Prostate gland (tissue), 2 donors: ENCODE measurements around the gene ODC1. TPM values are rescaled to one million over a fixed set of nuclear protein-coding genes. Genes with fewer than 3 reads are reported as not detected.

Experiments
- DNase-seq: peaks from one replicate; pipeline ENCODE4 v3.0.0-alpha.2; 2019; ENCODE audit warnings: low spot score
- H3K27ac ChIP-seq, 2 donors: fragments of 200-600 bp; sonication (generic); 2 replicates each; pipeline ENCODE4 v1.5.1; 2017 to 2019
- H3K27me3 ChIP-seq: fragments of 200-600 bp; sonication (generic); replicated peaks from 2 replicates; pipeline ENCODE4 v1.5.1; 2019; ENCODE audit not compliant: insufficient read depth
- H3K36me3 ChIP-seq, 2 donors: fragments of 200-600 bp; sonication (generic); 1 replicate in 1 of 2; 2 replicates in 1 of 2; pipeline versions ENCODE4 v1.5.1 to v1.8.1; 2017 to 2019
- H3K4me1 ChIP-seq: fragments of 200-600 bp; sonication (generic); replicated peaks from 2 replicates; pipeline ENCODE4 v1.5.1; 2019
- H3K4me3 ChIP-seq, 2 donors: fragments of 200-600 bp; sonication (generic); 2 replicates each; pipeline ENCODE4 v1.5.1; 2017 to 2019
- H3K9me3 ChIP-seq: fragments of 200-600 bp; sonication (generic); 2 replicates; pipeline ENCODE4 v1.5.1; 2017
- CTCF ChIP-seq, 4 experiments: fragments of 200-600 bp in 2 of 4; fragments of 450-650 bp in 2 of 4; sonication (generic) in 2 of 4; IDR thresholded peaks; 1 replicate in 3 of 4; 2 replicates in 1 of 4; pipeline ENCODE4 v1.5.1; 2016 to 2019; ENCODE audit warnings: antibody characterized with exemption in 4 of 4, mild to moderate bottlenecking in 2 of 4, moderate library complexity in 2 of 4
- POLR2A ChIP-seq: fragments of 450-650 bp; IDR thresholded peaks from one replicate; pipeline ENCODE4 v1.6.1; 2016; ENCODE audit warnings: antibody characterized with exemption, mild to moderate bottlenecking
- POLR2AphosphoS5 ChIP-seq: sonication (generic); formaldehyde crosslinking; IDR thresholded peaks from one replicate; pipeline ENCODE4 v1.6.1; 2017; ENCODE audit warnings: antibody characterized with exemption
- WGBS: methylation state at CpG from one replicate; pipeline ENCODE4 v1.1.5; 2018; 5-methylcytosine and 5-hydroxymethylcytosine counted together
- intact Hi-C: fragments of 100-400 bp; cut with DNase I; formaldehyde crosslinking; loops from one replicate; pipeline ENCODE4 v1.14.2; 2022
- total RNA-seq, 2 donors: library from RNA; depleted of rRNA; stranded (reverse); fragments of >200 nt; gene quantifications; one replicate each; pipeline ENCODE4 v1.1.0, GENCODE V29; 2016

Gene ODC1
- total RNA-seq, 2 donors from 2014 or later = 147 to 261 TPM

- no peak for DNase-seq
- WGBS = 74% methylated on average over 11 of the region's 11 CpGs
- Histone ChIP-seq H3K4me3 (no peak overlapping the region), H3K4me1 (peaks cover 2% of the 10 kb centered on the region), H3K36me3 (no peaks in the 10 kb centered on the region), H3K9me3 (no peaks in the 10 kb centered on the region), H3K27ac (no peak overlapping the region), H3K27me3 (no peaks in the 10 kb centered on the region)
- TF ChIP-seq POLR2A (no peak), POLR2AphosphoS5 (no peak), CTCF (IDR thresholded peaks at IDR 0.05) (no peak)
- intact Hi-C loops = no loop called here
Observed at GRCh38 chr2:10400568-10400977, 47.6 kb downstream of the ODC1 start.

- TF ChIP-seq CTCF (IDR thresholded peaks at IDR 0.05) (no peak), POLR2AphosphoS5 (no peak), POLR2A (no peak)
- intact Hi-C loops = no loop called here
Observed at GRCh38 chr2:10400002-10400401, 48.1 kb downstream of the ODC1 start.

GRCh38 chr2:10399358-10399757, 48.8 kb downstream of the ODC1 start:
- Histone ChIP-seq H3K27me3 (no peaks in the 10 kb centered on the region), H3K9me3 (no peaks in the 10 kb centered on the region), H3K4me3 (no peak overlapping the region), H3K36me3 (no peaks in the 10 kb centered on the region), H3K27ac (no peak overlapping the region), H3K4me1 (no peaks in the 10 kb centered on the region)
- DNase-seq = no peak
- intact Hi-C loops = no loop called here
- TF ChIP-seq CTCF (IDR thresholded peaks at IDR 0.05) (no peak), POLR2AphosphoS5 (no peak), POLR2A (no peak)
- WGBS = 56% methylated on average over 15 of the region's 16 CpGs

More at GRCh38 chr2:10400002-10400401, 48.1 kb downstream of the ODC1 start:
- WGBS = 87% methylated on average over 14 of the region's 14 CpGs
- H3K4me1 ChIP-seq = no peaks in the 10 kb centered on the region
- H3K27me3 ChIP-seq = no peaks in the 10 kb centered on the region
- H3K9me3 ChIP-seq = no peaks in the 10 kb centered on the region
- no peak overlapping the region for H3K27ac ChIP-seq
- DNase-seq = no peak
- no peaks in the 10 kb centered on the region for H3K36me3 ChIP-seq
- no peak overlapping the region for H3K4me3 ChIP-seq

- no peak for DNase-seq
- H3K27ac ChIP-seq = no peak overlapping the region
- intact Hi-C loops = no loop called here
Observed at GRCh38 chr2:10398496-10398895, 49.6 kb downstream of the ODC1 start.

More at GRCh38 chr2:10398496-10398895, 49.6 kb downstream of the ODC1 start:
- no peak for TF ChIP-seq CTCF (IDR thresholded peaks at IDR 0.05)
- TF ChIP-seq POLR2A = no peak
- no peak for TF ChIP-seq POLR2AphosphoS5
- WGBS = 79% methylated on average over 14 of the region's 14 CpGs
- Histone ChIP-seq H3K36me3 (no peaks in the 10 kb centered on the region), H3K4me3 (no peak overlapping the region), H3K9me3 (no peaks in the 10 kb centered on the region), H3K27me3 (no peaks in the 10 kb centered on the region), H3K4me1 (no peaks in the 10 kb centered on the region)
